Natural killer cell (primary cell): ENCODE results near the gene ROR1. TPM values are rescaled to one million over a fixed set of nuclear protein-coding genes. Genes with fewer than 3 reads are reported as not detected.

Experiments
- ATAC-seq, 3 donors: fragments of 150-1000 bp in 2 of 3; fragments of 200-7000 bp in 1 of 3; cut with Tn5 transposase; 1 replicate in 1 of 3; 2 replicates in 2 of 3; pipeline ENCODE4 v1.10.0; 2021; ENCODE audit warnings: mild to moderate bottlenecking in 2 of 3, moderate library complexity in 2 of 3
- DNase-seq, 2 donors: peaks; one replicate each; pipeline versions ENCODE4 v3.0.0 to v3.0.0-alpha.2; 2013 to 2021; ENCODE audit warnings: mixed read lengths in 1 of 2
- H3K27ac ChIP-seq: one replicate; pipeline ENCODE4 v1.5.1; 2013; ENCODE audit warnings: mild to moderate bottlenecking, low read length
- H3K27me3 ChIP-seq: one replicate; pipeline ENCODE4 v1.6.1; 2013; ENCODE audit warnings: low read length; ENCODE audit not compliant: control insufficient read depth, insufficient read depth
- H3K36me3 ChIP-seq: one replicate; pipeline ENCODE4 v1.6.1; 2013; ENCODE audit warnings: low read length; ENCODE audit not compliant: control insufficient read depth, insufficient read depth
- H3K4me1 ChIP-seq: one replicate; pipeline ENCODE4 v1.6.1; 2013; ENCODE audit warnings: low read length; ENCODE audit not compliant: control insufficient read depth, insufficient read depth
- H3K4me3 ChIP-seq: one replicate; pipeline ENCODE4 v1.5.1; 2013; ENCODE audit warnings: low read length
- H3K9me3 ChIP-seq: one replicate; pipeline ENCODE4 v1.6.1; 2013; ENCODE audit warnings: low read length; ENCODE audit not compliant: control insufficient read depth, insufficient read depth
- H3K27ac Mint-ChIP-seq, 2 donors: one replicate each; pipeline ENCODE4 v1.8.0; 2022; ENCODE audit warnings: mild to moderate bottlenecking in 2 of 2, mixed read lengths in 2 of 2, moderate library complexity in 1 of 2
- H3K27me3 Mint-ChIP-seq, 2 donors: one replicate each; pipeline ENCODE4 v1.8.0; 2022; ENCODE audit warnings: low read depth in 2 of 2, mixed read lengths in 2 of 2
- H3K36me3 Mint-ChIP-seq: one replicate; pipeline ENCODE4 v1.8.0; 2022; ENCODE audit warnings: mixed read lengths
- H3K4me1 Mint-ChIP-seq, 2 donors: one replicate each; pipeline ENCODE4 v1.8.0; 2022; ENCODE audit warnings: mixed read lengths in 2 of 2
- H3K4me3 Mint-ChIP-seq: one replicate; pipeline ENCODE4 v1.8.0; 2022; ENCODE audit warnings: mild to moderate bottlenecking, moderate library complexity, mixed read lengths
- H3K9me3 Mint-ChIP-seq, 2 donors: one replicate each; pipeline ENCODE4 v1.8.0; 2022; ENCODE audit warnings: mixed read lengths in 2 of 2
- CTCF ChIP-seq: fragments of 200-600 bp; IDR thresholded peaks from one replicate; pipeline ENCODE4 v1.8.0; 2022; ENCODE audit warnings: antibody characterized with exemption
- WGBS: methylation state at CpG from one replicate; pipeline ENCODE4 v1.1.7; 2013; ENCODE audit warnings: missing lambda C conversion rate; ENCODE audit not compliant: insufficient coverage; 5-methylcytosine and 5-hydroxymethylcytosine counted together
- intact Hi-C: fragments of 100-400 bp; cut with micrococcal nuclease; formaldehyde crosslinking; loops from one replicate; pipeline ENCODE4 v1.14.2; 2022
- total RNA-seq, 4 donors: library from RNA; stranded (reverse); fragments of 120-200 nt in 1 of 4; gene quantifications; one replicate each; pipeline versions ENCODE4 v1.2.3 to v1.2.4, GENCODE V29; 2013 to 2022

The ROR1 gene
- total RNA-seq, 3 donors from 2014 or later (not counting 1 experiment from before 2014, with no cell fraction given) = 0.05 to 0.35 (median 0.27) TPM

- no CpG with 5 or more reads among the region's 1 CpG for WGBS
- ATAC-seq (no peak), DNase-seq (no peak)
- intact Hi-C loops = no loop called here
- no peaks in the 10 kb centered on the region for H3K36me3 ChIP-seq
- H3K4me3 Mint-ChIP-seq = no peak overlapping the region
- H3K9me3 ChIP-seq = no peaks in the 10 kb centered on the region
- H3K4me3 ChIP-seq = no peak overlapping the region
- H3K27me3 ChIP-seq = no peaks in the 10 kb centered on the region
- peaks cover 0 to 13% of the 10 kb centered on the region in 2 donors for H3K27me3 Mint-ChIP-seq
- TF ChIP-seq CTCF = no peak
- H3K9me3 Mint-ChIP-seq = peaks cover 0 to 2% of the 10 kb centered on the region in 2 donors
- H3K27ac Mint-ChIP-seq = no peak overlapping the region
- H3K36me3 Mint-ChIP-seq = peaks cover 4% of the 10 kb centered on the region
- no peaks in the 10 kb centered on the region for H3K4me1 Mint-ChIP-seq
- H3K4me1 ChIP-seq = no peaks in the 10 kb centered on the region
- H3K27ac ChIP-seq = no peak overlapping the region
Measured at GRCh38 chr1:64029037-64029436, 255.2 kb downstream of the ROR1 start.

GRCh38 chr1:64030411-64030810 lies 256.6 kb downstream of the ROR1 start:
- peaks cover 0 to 2% of the 10 kb centered on the region in 2 donors for H3K9me3 Mint-ChIP-seq
- intact Hi-C loops = no loop called here
- no peaks in the 10 kb centered on the region for H3K4me1 Mint-ChIP-seq
- no peak for TF ChIP-seq CTCF
- no CpG with 5 or more reads among the region's 2 CpGs for WGBS
- H3K4me1 ChIP-seq = no peaks in the 10 kb centered on the region
- H3K36me3 Mint-ChIP-seq = peaks cover 4% of the 10 kb centered on the region
- no peak overlapping the region for H3K27ac Mint-ChIP-seq
- no peak for ATAC-seq
- H3K27me3 ChIP-seq = no peaks in the 10 kb centered on the region
- no peak overlapping the region for H3K4me3 Mint-ChIP-seq
- H3K4me3 ChIP-seq = no peak overlapping the region
- H3K9me3 ChIP-seq = no peaks in the 10 kb centered on the region
- peaks cover 0 to 17% of the 10 kb centered on the region in 2 donors for H3K27me3 Mint-ChIP-seq
- DNase-seq = no peak
- no peaks in the 10 kb centered on the region for H3K36me3 ChIP-seq
- H3K27ac ChIP-seq = no peak overlapping the region

GRCh38 chr1:64031236-64031635 lies 257.4 kb downstream of the ROR1 start:
- Histone ChIP-seq H3K9me3 (no peaks in the 10 kb centered on the region), H3K4me3 (no peak overlapping the region), H3K36me3 (no peaks in the 10 kb centered on the region), H3K27me3 (no peaks in the 10 kb centered on the region), H3K27ac (no peak overlapping the region), H3K4me1 (no peaks in the 10 kb centered on the region)
- TF ChIP-seq CTCF = no peak
- intact Hi-C loops = no loop called here
- ATAC-seq = no peak
- H3K27ac Mint-ChIP-seq = no peak overlapping the region
- H3K27me3 Mint-ChIP-seq = peaks cover 0 to 22% of the 10 kb centered on the region in 2 donors
- no peak overlapping the region for H3K4me3 Mint-ChIP-seq
- peaks cover 4% of the 10 kb centered on the region for H3K36me3 Mint-ChIP-seq
- H3K9me3 Mint-ChIP-seq = peaks cover 0 to 2% of the 10 kb centered on the region in 2 donors
- no peak for DNase-seq
- no peaks in the 10 kb centered on the region for H3K4me1 Mint-ChIP-seq
- 67% methylated on average over 1 of the region's 1 CpG for WGBS

GRCh38 chr1:64033667-64034220 lies 259.9 kb downstream of the ROR1 start:
- no peak for TF ChIP-seq CTCF
- Mint-ChIP-seq H3K27ac (no peak overlapping the region), H3K36me3 (peaks cover 4% of the 10 kb centered on the region), H3K4me1 (no peaks in the 10 kb centered on the region), H3K9me3 (peaks cover 0 to 2% of the 10 kb centered on the region in 2 donors), H3K4me3 (no peak overlapping the region), H3K27me3 (peaks cover 0 to 22% of the 10 kb centered on the region in 2 donors)
- Histone ChIP-seq H3K36me3 (no peaks in the 10 kb centered on the region), H3K4me3 (no peak overlapping the region), H3K27ac (no peak overlapping the region), H3K27me3 (no peaks in the 10 kb centered on the region), H3K9me3 (no peaks in the 10 kb centered on the region), H3K4me1 (no peaks in the 10 kb centered on the region)
- intact Hi-C loops = no loop called here
- 83% methylated on average over 2 of the region's 3 CpGs for WGBS
- ATAC-seq (no peak), DNase-seq (no peak)
